Anterior cingulate cortex (tissue), 58 donors: ENCODE measurements around the gene LYST.
"Not testable (repeated sequence)": the region's sequence is repeated elsewhere in the genome, so short reads cannot be mapped to it uniquely, and the experiment has no call there.

ENCODE experiments used
- DNase-seq, 58 donors: peaks; one replicate each; lab custom pipeline; 2025; lab: John Stamatoyannopoulos, UW

Gene LYST

GRCh38 chr1:235781807-235782206, 84.9 kb downstream of the LYST start:
- no peak for DNase-seq

GRCh38 chr1:235779770-235780169, 86.9 kb downstream of the LYST start:
- no peak for DNase-seq

- DNase-seq, result no peak
Observed at GRCh38 chr1:235776396-235776795, 90.3 kb downstream of the LYST start.

GRCh38 chr1:235775246-235775860, 91.4 kb downstream of the LYST start:
- DNase-seq, result no peak

GRCh38 chr1:235767795-235768194, 98.9 kb downstream of the LYST start:
- no peak for DNase-seq

- no peak for DNase-seq
Observed at GRCh38 chr1:235766794-235767285, 99.9 kb downstream of the LYST start.

- no peak for DNase-seq
Observed at GRCh38 chr1:235763962-235764361, 102.7 kb downstream of the LYST start.

GRCh38 chr1:235759336-235759735, 107.4 kb downstream of the LYST start:
- no peak for DNase-seq

- DNase-seq, result peak in 1 of 58 donors; percentile 40
Observed at GRCh38 chr1:235758931-235759330, 107.8 kb downstream of the LYST start.

- DNase-seq, result no peak
Observed at GRCh38 chr1:235757587-235758096, 109.1 kb downstream of the LYST start.

- DNase-seq, result not testable (repeated sequence)
Observed at GRCh38 chr1:235754186-235754585, 112.5 kb downstream of the LYST start.

GRCh38 chr1:235749755-235750300, 116.9 kb downstream of the LYST start:
- DNase-seq, result no peak

- no peak for DNase-seq
Observed at GRCh38 chr1:235748747-235749146, 118.0 kb downstream of the LYST start.

- DNase-seq, result no peak
Observed at GRCh38 chr1:235746245-235746644, 120.5 kb downstream of the LYST start.

GRCh38 chr1:235745503-235746136, 121.1 kb downstream of the LYST start:
- no peak for DNase-seq

GRCh38 chr1:235742914-235743599, 123.6 kb downstream of the LYST start:
- no peak for DNase-seq

GRCh38 chr1:235741294-235741693, 125.4 kb downstream of the LYST start:
- no peak for DNase-seq

- no peak for DNase-seq
Observed at GRCh38 chr1:235739631-235740030, 127.1 kb downstream of the LYST start.

GRCh38 chr1:235739124-235739523, 127.6 kb downstream of the LYST start:
- DNase-seq, result no peak

GRCh38 chr1:235737751-235738150, 129.0 kb downstream of the LYST start:
- DNase-seq, result no peak

- no peak for DNase-seq
Observed at GRCh38 chr1:235736263-235736662, 130.4 kb downstream of the LYST start.
